Glomerular visceral epithelial cell (primary cell): ENCODE data around the gene SH2B2.
"Not testable (repeated sequence)": the region's sequence is repeated elsewhere in the genome, so short reads cannot be mapped to it uniquely, and the experiment has no call there.

Experiments
- DNase-seq: peaks from one replicate; pipeline ENCODE4 v3.0.0-alpha.2; 2016; ENCODE audit errors: extremely low spot score

Gene SH2B2

GRCh38 chr7:102330666-102331460 is 44.2 kb downstream of the SH2B2 start:
- DNase-seq, result not testable (repeated sequence)

GRCh38 chr7:102335574-102335973 is 48.9 kb downstream of the SH2B2 start:
- DNase-seq, result not testable (repeated sequence)

- DNase-seq, result not testable (repeated sequence)
These were observed 50.3 kb downstream of the SH2B2 start for GRCh38 chr7:102337002-102337401.

GRCh38 chr7:102337420-102337819 is 50.8 kb downstream of the SH2B2 start:
- not testable (repeated sequence) for DNase-seq

- DNase-seq, result peak; percentile 63
These were observed 54.1 kb downstream of the SH2B2 start for GRCh38 chr7:102340599-102341368.

GRCh38 chr7:102346983-102347382 is 60.3 kb downstream of the SH2B2 start:
- DNase-seq, result not testable (repeated sequence)

- not testable (repeated sequence) for DNase-seq
These were observed 69.7 kb downstream of the SH2B2 start, which contains the start of gene SPDYE6 for GRCh38 chr7:102356344-102356743. SPDYE6 (minus strand) TSS chr7:102356444; CDS start chr7:102356023, 421 bp downstream.

- DNase-seq, result peak; percentile 98
These were observed 77.1 kb downstream of the SH2B2 start for GRCh38 chr7:102363549-102364393.

- DNase-seq, result not testable (repeated sequence)
These were observed 77.8 kb downstream of the SH2B2 start for GRCh38 chr7:102364394-102364886.

- DNase-seq, result peak; percentile 37
These were observed 78.7 kb downstream of the SH2B2 start for GRCh38 chr7:102365390-102365789.

- DNase-seq, result not testable (repeated sequence)
These were observed 83.4 kb downstream of the SH2B2 start for GRCh38 chr7:102370038-102370437.
